ENCODE measurements around the gene INSM1.

The INSM1 gene

GRCh38 chr20:20415321-20415720 is 47.4 kb downstream of the INSM1 start:
- no peak overlapping the region for H3K27ac ChIP-seq (ENCODE audit: low read depth, low read length)
- no peaks in the 10 kb centered on the region for H3K4me1 ChIP-seq (ENCODE audit: control insufficient read depth in 1 of 2, insufficient read depth in 2 of 2, low read length in 2 of 2)
- H3K9ac ChIP-seq (ENCODE audit: low read depth in 1 of 2, low read length in 2 of 2): no peak overlapping the region
- H3K27me3 ChIP-seq (ENCODE audit: control insufficient read depth in 1 of 2, insufficient read depth in 2 of 2, low read length in 2 of 2): no peaks in the 10 kb centered on the region
- H3K36me3 ChIP-seq (ENCODE audit: control insufficient read depth in 1 of 2, insufficient read depth in 2 of 2, low read length in 2 of 2): peaks cover 5 to 9% of the 10 kb centered on the region in 2 donors
- H3K4me3 ChIP-seq (ENCODE audit: low read depth in 1 of 2, low read length in 2 of 2): no peak overlapping the region
- no peaks in the 10 kb centered on the region for H3K9me3 ChIP-seq (ENCODE audit: control insufficient read depth in 1 of 2, low read length in 2 of 2)

- H3K9ac ChIP-seq (ENCODE audit: low read depth in 1 of 2, low read length in 2 of 2): no peak overlapping the region
- H3K9me3 ChIP-seq (ENCODE audit: control insufficient read depth in 1 of 2, low read length in 2 of 2): no peaks in the 10 kb centered on the region
- no peaks in the 10 kb centered on the region for H3K4me1 ChIP-seq (ENCODE audit: control insufficient read depth in 1 of 2, insufficient read depth in 2 of 2, low read length in 2 of 2)
- H3K36me3 ChIP-seq (ENCODE audit: control insufficient read depth in 1 of 2, insufficient read depth in 2 of 2, low read length in 2 of 2): peaks cover 0 to 13% of the 10 kb centered on the region in 2 donors
- H3K27ac ChIP-seq (ENCODE audit: low read depth, low read length): no peak overlapping the region
- H3K4me3 ChIP-seq (ENCODE audit: low read depth in 1 of 2, low read length in 2 of 2): no peak overlapping the region
- no peaks in the 10 kb centered on the region for H3K27me3 ChIP-seq (ENCODE audit: control insufficient read depth in 1 of 2, insufficient read depth in 2 of 2, low read length in 2 of 2)
Observed at GRCh38 chr20:20417876-20418676, 50.2 kb downstream of the INSM1 start.

Data from duodenal mucosa (tissue), 2 donors.